HG02852 (cell line): ENCODE results near the gene CORO1C.

Experiments used
- ATAC-seq: cut with Tn5 transposase; IDR thresholded peaks from one replicate; pipeline ENCODE4 v1.9.1; 2021; ENCODE audit warnings: mild to moderate bottlenecking, moderate library complexity; ENCODE audit not compliant: unreplicated experiment

Gene CORO1C

DNA sequence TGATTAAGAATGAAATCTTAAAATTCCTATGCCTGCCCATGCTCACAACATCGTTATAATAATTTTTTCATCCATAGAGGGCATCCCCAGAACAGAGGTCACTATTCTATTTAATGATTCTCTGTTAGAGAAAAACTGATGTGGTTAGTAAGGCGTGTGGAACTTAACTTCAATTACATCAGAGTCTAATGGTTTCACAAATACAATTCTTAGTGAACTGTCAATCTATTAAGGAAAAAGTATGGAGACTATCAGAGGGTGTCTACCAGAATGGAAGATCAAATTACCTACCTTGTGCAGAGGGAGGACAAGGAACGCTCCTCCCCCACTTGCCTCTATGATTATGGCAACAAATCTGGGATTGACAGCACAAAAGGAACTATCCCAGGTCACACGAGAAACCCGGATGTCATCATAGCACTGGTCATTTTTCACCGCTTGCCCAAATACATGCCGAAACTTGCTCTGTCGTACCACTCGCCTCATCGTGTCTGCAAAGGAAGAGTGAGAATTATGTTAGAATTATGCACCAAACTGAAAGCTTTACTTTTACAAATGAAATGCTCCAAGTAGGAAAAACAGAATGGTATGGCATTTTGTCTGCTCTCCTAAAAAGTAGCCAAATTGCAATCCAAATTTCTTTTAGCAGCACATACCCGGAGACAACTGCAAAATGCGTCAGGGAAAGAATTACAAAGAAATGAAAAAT is 30.3 kb downstream of the CORO1C start:
- no peak for ATAC-seq

GRCh38 chr12:108699955-108700563 is 31.3 kb downstream of the CORO1C start:
- no peak for ATAC-seq

DNA sequence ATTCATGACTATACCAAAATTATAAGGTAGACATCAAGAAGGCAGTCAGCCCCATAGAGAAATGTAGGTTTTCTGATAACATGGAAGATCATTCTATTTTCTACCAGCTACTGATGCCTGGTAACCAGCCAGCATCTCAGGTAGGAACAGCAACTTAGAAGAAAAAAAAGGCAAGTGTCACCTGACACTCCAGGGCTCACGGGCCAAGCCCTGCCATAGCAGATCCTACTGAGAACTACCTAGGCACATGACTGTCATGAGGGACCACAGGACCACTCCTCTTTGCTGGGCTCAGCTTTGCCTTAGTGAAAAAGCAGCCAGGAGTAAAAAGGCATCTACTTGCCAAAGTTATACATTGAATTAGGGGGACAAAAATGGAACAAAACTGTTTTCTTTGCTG is 33.4 kb downstream of the CORO1C start:
- no peak for ATAC-seq

DNA sequence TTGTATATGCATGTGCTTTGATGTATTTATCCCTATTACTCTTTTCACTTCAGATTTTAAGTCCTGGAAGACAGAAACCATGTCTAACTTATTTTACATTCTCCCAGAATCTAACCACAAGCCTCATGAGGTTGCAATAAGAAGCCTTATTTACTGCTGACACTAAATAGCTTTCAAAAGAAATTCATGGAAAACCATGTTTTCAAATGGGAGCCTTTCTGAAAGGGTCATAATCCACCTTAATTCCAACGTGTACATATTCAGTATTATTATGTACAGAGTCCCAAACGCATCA is 34.4 kb downstream of the CORO1C start:
- no peak for ATAC-seq

DNA sequence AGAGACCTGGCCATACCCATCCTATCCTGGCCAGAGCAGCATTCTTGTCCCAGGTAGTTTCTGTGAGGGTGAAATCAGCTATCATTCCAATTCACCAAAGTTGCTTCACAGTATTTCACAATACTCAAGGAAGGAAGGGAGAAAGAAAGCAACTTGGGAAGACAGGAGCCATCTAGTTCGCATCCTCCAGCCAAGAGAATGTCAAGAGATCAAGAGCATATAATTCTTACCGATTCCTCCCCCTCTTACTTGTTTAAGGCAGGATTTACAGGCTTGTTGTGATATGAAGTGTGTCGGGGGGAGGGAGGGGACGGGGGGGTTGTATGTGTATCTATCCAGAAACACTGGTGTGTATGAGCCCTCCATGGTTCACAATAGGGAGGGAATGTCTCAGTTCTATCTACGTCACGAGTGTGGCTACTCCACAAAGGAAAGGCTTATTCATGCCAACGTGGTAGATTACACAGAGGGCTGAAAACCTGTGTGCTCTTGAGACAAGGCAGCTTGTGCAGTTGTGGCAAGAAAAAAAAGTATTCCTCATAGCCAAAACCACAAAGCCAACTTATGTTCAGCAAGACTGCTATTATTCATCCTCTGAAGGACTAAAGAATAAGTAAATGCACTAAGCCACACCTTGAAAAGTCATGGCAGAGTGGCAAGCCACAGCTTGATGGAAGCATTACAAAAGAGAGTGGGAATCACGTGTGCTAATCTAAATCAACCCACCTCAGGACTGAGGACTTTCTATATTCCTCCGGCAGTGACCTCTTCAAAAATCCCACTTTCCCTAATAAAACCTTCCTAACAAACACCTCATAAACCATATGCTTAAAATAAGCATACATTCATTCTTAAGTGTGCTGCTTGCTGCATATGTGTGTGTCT is 35.0 kb downstream of the CORO1C start:
- no peak for ATAC-seq

GRCh38 chr12:108694812-108695278 is 36.5 kb downstream of the CORO1C start:
- no peak for ATAC-seq

DNA sequence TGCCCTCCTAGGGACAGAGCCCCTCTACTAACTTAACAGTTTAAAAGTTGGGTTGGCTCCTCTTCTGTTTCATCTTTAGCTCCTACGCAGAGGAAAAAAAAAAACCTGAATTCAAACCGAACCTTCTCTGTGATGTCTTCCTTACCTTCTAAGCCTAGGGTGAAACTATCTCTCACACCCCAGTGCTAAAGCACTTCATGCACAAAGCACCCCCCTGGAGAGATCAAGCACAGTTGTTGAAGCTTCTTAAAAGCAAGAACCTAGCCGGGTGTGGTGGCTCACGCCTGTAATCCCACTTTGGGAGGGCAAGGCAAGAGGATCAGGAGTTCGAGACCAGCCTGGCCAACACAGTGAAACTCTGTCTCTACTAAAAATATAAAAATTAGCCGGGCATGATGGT is 37.6 kb downstream of the CORO1C start:
- ATAC-seq: no peak

GRCh38 chr12:108693186-108693730 is 38.1 kb downstream of the CORO1C start:
- ATAC-seq: no peak

- no peak for ATAC-seq
Measured at GRCh38 chr12:108691998-108692808, 39.1 kb downstream of the CORO1C start.

GRCh38 chr12:108691175-108691997 is 39.9 kb downstream of the CORO1C start:
- ATAC-seq: peak; percentile 74

GRCh38 chr12:108690542-108691174 is 40.7 kb downstream of the CORO1C start:
- no peak for ATAC-seq

DNA sequence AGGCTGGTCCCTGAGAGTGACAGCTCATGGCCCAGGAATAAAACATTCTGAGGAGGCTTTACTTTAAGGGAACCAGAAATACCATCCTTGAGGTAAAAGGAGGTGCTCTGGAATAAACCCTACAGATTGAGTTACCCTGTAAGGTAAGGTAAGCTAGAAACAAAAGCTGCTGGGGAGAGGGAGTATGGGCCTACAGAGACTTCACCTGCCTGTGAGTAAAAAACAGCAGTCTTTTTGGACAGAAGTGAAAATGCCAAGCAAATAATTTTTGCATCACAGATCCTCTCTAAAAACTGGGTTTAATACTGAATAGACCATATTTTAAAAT is 41.2 kb downstream of the CORO1C start:
- no peak for ATAC-seq

- no peak for ATAC-seq
Measured at GRCh38 chr12:108689314-108690190, 41.8 kb downstream of the CORO1C start.

DNA sequence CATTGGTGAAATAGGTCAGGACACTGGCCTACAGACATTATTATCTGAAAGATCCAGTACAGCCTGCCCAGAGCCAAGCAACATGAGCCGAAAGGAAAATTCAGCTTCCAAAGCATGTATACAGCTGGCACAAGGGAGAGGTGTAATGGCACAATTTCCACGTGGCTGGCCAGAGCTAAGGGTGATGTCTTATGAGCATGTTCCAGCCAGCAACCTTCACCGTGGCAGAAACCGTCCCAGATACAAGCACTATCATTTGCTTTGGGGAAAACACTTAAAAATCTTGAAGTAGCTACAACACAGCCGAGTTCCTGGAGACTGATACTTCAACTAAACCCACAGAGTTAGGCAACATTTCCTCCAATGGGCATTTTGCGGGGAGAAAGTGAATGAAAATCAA is 44.5 kb downstream of the CORO1C start:
- no peak for ATAC-seq

GRCh38 chr12:108685469-108686260 is 45.7 kb downstream of the CORO1C start:
- no peak for ATAC-seq

DNA sequence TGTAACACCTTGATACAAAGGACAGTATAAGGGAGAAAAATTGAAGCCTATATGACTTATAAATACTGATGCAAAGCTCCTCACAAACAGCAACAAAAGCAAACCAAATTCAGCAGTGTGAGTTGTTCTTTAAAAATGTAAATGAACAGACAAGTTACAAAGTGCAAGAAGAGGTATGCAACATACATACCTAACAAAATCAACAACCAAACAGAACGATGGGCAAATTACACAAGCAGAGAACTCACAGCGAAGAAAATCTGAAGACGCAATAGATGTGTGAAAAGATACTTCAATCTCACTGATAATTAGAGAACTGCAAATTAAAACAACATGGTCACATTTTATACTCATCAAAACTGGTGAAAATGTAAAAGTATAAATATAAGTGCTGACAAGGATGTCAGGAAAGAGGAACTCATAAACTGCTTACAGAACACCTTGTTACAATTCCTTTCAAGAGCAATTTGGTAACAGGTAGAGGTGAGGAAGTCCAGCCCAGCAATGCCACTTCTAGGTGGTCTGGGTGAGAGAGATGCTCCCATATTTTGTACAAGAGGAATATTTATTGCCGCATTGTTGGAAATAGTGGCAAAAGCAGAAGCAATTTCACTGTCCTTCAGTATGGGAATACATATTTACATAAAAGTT is 47.3 kb downstream of the CORO1C start:
- ATAC-seq: no peak

GRCh38 chr12:108681317-108681716 is 50.0 kb downstream of the CORO1C start:
- ATAC-seq: no peak
